VCaP (cell line): ENCODE results near the gene B4GALT1.

Source experiments
- H3K27ac ChIP-seq: fragments of 450-650 bp; 2 replicates; pipeline ENCODE4 v1.5.1; 2017
- TF ChIP-seq, protein P1 (sequence below): fragments of 450-650 bp; conservative IDR thresholded peaks from 2 replicates; pipeline ENCODE4 v1.5.1; 2017; ENCODE audit warnings: mild to moderate bottlenecking, moderate library complexity

B4GALT1 gene

GRCh38 chr9:33106372-33106771, 60.8 kb downstream of the B4GALT1 start:
- peak overlapping the region; percentile 41; the same call in 1 of the 2 replicates for H3K27ac ChIP-seq
- TF ChIP-seq, protein P1, sequence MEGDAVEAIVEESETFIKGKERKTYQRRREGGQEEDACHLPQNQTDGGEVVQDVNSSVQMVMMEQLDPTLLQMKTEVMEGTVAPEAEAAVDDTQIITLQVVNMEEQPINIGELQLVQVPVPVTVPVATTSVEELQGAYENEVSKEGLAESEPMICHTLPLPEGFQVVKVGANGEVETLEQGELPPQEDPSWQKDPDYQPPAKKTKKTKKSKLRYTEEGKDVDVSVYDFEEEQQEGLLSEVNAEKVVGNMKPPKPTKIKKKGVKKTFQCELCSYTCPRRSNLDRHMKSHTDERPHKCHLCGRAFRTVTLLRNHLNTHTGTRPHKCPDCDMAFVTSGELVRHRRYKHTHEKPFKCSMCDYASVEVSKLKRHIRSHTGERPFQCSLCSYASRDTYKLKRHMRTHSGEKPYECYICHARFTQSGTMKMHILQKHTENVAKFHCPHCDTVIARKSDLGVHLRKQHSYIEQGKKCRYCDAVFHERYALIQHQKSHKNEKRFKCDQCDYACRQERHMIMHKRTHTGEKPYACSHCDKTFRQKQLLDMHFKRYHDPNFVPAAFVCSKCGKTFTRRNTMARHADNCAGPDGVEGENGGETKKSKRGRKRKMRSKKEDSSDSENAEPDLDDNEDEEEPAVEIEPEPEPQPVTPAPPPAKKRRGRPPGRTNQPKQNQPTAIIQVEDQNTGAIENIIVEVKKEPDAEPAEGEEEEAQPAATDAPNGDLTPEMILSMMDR = no peak

DNA sequence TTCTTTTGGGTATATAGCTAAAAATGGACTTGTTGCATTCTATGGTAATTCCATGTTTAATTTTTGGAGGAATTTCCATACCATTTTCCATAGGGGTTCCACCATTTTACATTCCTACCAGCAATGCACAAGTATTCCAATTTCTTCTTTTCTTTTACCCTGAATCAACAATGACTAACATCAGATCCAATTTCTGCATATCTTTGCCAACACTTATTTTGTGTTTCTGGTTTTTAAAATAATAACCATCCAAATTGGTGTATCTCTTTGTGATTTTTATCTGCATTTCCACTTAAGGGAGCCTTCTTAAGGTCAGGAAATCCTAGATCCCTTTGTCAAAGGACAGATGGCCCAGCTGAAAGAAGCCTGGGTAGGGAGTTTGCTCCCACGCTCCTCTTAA, 61.2 kb downstream of the B4GALT1 start:
- TF ChIP-seq, protein P1 = no peak
- H3K27ac ChIP-seq = no peak overlapping the region

GRCh38 chr9:33105504-33105903, 61.6 kb downstream of the B4GALT1 start:
- no peak overlapping the region for H3K27ac ChIP-seq

GRCh38 chr9:33104401-33104800, 62.7 kb downstream of the B4GALT1 start:
- no peak overlapping the region for H3K27ac ChIP-seq
- TF ChIP-seq, protein P1 = no peak

More at GRCh38 chr9:33105504-33105903, 61.6 kb downstream of the B4GALT1 start:
- TF ChIP-seq, protein P1 = no peak

DNA sequence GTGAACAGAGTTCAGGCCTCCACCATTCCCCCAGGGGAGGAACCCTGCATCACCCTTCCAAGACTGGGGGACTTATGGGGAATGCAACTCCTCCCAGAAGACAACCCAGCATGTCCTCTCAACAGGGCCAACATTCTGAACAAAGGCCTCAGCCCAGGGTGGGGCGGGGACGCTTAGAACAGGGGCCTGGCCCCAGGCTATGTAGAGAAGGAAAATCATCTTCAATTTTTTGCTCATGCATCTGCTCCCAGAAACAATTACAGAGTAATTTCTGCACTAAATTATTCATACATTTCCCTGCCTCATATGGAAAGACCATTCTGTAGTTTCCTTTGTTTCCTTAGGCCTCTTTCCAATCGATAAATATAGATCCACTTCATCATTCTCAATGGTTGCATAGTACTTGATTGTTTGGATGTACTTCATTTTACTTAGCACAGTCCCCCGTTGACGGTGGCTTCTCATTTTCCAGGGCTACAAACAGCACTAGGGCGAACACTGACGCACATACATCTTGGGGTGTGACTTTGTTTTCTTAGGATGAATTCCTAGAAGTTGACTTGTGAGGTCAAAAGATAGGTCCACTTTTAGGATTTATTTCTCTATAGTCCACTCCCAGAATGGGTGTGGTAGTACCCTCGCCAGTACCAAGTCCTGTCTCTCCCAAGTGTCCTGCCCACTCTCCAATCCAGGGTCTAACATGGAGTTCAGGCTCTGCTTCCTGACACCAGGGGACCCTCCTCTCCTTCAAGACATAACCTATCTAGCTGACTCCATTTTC, 63.4 kb downstream of the B4GALT1 start:
- TF ChIP-seq, protein P1 = no peak

GRCh38 chr9:33102551-33103210, 64.5 kb downstream of the B4GALT1 start:
- no peak overlapping the region for H3K27ac ChIP-seq
- TF ChIP-seq, protein P1 = no peak

More for the DNA sequence above, 63.4 kb downstream of the B4GALT1 start:
- H3K27ac ChIP-seq = no peak overlapping the region

DNA sequence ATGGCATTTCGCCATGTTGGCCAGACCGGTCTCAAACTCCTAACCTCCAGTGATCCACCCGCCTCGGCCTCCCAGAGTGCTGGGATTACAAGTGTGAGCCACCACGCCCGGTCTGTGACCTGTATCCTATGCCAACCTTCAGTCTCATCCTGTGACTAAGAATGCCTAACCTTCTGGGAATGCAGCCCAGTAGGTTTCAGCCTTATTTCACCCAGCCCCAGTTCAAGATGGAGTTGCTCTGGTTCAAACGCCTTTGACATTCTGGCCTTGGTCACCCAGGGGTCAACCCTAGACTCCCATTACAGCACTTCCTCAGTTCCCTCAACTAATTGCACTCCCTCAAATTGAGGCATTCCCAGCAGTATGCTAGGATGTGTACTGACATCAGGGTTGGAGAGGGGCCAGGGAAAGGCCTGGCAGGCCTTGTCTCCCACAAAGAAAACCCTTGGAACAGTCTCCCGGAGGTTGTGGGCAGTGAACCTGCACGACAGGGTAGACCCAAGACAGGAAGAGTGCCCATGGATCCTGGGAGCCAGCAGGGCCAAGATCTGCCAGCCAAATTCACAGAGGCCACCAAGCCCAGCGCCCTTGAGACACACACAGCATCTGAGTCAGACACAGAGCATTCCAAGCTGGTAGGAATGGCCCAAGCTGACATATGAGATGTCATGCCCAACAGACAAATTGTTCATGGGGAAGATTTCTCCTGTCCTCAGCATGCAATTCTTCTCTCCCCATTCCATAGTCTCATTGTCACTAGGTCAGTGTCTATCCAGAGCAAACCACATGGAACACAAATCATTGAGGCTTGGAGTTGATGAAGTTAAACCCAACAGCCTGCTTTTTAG, 65.8 kb downstream of the B4GALT1 start:
- no peak overlapping the region for H3K27ac ChIP-seq
- TF ChIP-seq, protein P1 = no peak
